GM12878 (cell line): ENCODE results near the gene CHD9. TPM values are rescaled to one million over a fixed set of nuclear protein-coding genes. Genes with fewer than 3 reads are reported as not detected.

Experiments used
- ATAC-seq: fragments of 200-7000 bp; cut with Tn5 transposase; 3 replicates; pipeline ENCODE4 v1.9.1; 2020; ENCODE audit warnings: mild to moderate bottlenecking, moderate library complexity
- BruUV-seq: library from RNA; stranded (reverse); fragments of 400-500 nt; replicated peaks from 2 replicates; lab custom pipeline; 2021; lab: Mats Ljungman, UMichigan
- CTCF ChIA-PET: fragments of 300-600 bp; sonication (Branson Sonifier 250); formaldehyde crosslinking; extraction: SDS; loops from one replicate; lab custom pipeline; 2021; ENCODE audit warnings: inconsistent platforms; lab: Yijun Ruan, JAX
- POLR2A ChIA-PET: fragments of 350-600 bp; formaldehyde crosslinking; extraction: SDS; loops from one replicate; lab custom pipeline; 2021; ENCODE audit warnings: inconsistent platforms; lab: Charles Lee
- RAD21 ChIA-PET: fragments of 300-600 bp; sonication (Branson Sonifier 250); formaldehyde crosslinking; loops from one replicate; lab custom pipeline; 2023; ENCODE audit warnings: antibody characterized with exemption; ENCODE audit not compliant: unreplicated experiment; lab: Charles Lee
- SMC1A ChIA-PET: fragments of 300-600 bp; sonication (Branson Sonifier 250); formaldehyde crosslinking; loops from one replicate; lab custom pipeline; 2023; ENCODE audit not compliant: unreplicated experiment, uncharacterized antibody; lab: Charles Lee
- DNase-seq: peaks from one replicate; pipeline ENCODE4 v3.0.0-alpha.2; 2011; ENCODE audit warnings: low read depth, low spot score
- FAIRE-seq: peaks from 3 replicates; lab custom pipeline; 2011; peaks lifted over from hg19 to GRCh38; lab: Jason Lieb, UNC
- H2AFZ ChIP-seq: 2 replicates; pipeline ENCODE4 v1.6.0; 2011; ENCODE audit warnings: low read depth, low read length, control low read depth; ENCODE audit not compliant: control insufficient read depth
- H3K27ac ChIP-seq: 2 replicates; pipeline ENCODE4 v1.5.1; 2011; ENCODE audit warnings: control low read depth; ENCODE audit not compliant: control insufficient read depth, insufficient read depth
- H3K27me3 ChIP-seq, 2 experiments: replicated peaks in 1 of 2; 2 replicates each; pipeline versions ENCODE4 v1.6.0 to v1.6.1; 2011; ENCODE audit warnings: low read length in 1 of 2; ENCODE audit not compliant: control insufficient read depth in 2 of 2, insufficient read depth in 2 of 2
- H3K36me3 ChIP-seq, 2 experiments: 2 replicates each; pipeline ENCODE4 v1.5.1; 2011; ENCODE audit warnings: low read length in 1 of 2; ENCODE audit not compliant: control insufficient read depth in 2 of 2, insufficient read depth in 2 of 2
- H3K4me1 ChIP-seq: 2 replicates; pipeline ENCODE4 v1.6.1; 2011; ENCODE audit warnings: mild to moderate bottlenecking, low read length, moderate library complexity, mixed read lengths; ENCODE audit not compliant: control insufficient read depth, insufficient read depth
- H3K4me2 ChIP-seq: 2 replicates; pipeline ENCODE4 v1.6.0; 2011; ENCODE audit warnings: control low read depth; ENCODE audit not compliant: control insufficient read depth, insufficient read depth
- H3K4me3 ChIP-seq: fragments of 200-600 bp; sonication (generic); 2 replicates; pipeline ENCODE4 v1.5.1; 2016
- H3K79me2 ChIP-seq: 2 replicates; pipeline ENCODE4 v1.6.0; 2011; ENCODE audit warnings: low read length; ENCODE audit not compliant: control insufficient read depth, insufficient read depth
- H3K9ac ChIP-seq: 2 replicates; pipeline ENCODE4 v1.8.0; 2011; ENCODE audit warnings: low read length, control low read depth, mixed read lengths; ENCODE audit not compliant: control insufficient read depth, insufficient read depth
- H3K9me3 ChIP-seq: replicated peaks from 3 replicates; pipeline ENCODE4 v1.5.1; 2011; ENCODE audit warnings: mild to moderate bottlenecking, low read length; ENCODE audit not compliant: control insufficient read depth, insufficient read depth
- H4K20me1 ChIP-seq: 2 replicates; pipeline ENCODE4 v1.6.0; 2011; ENCODE audit not compliant: control insufficient read depth, insufficient read depth
- ETV6 ChIP-seq, 2 experiments: fragments of 450-650 bp in 1 of 2; IDR thresholded peaks in 1 of 2; conservative IDR thresholded peaks in 1 of 2; 2 replicates each; pipeline ENCODE4 v1.6.1; 2014; ENCODE audit warnings: antibody characterized with exemption in 1 of 2, borderline replicate concordance in 1 of 2, low read depth in 1 of 2, mild to moderate bottlenecking in 1 of 2, moderate library complexity in 1 of 2
- IRF4 ChIP-seq: IDR thresholded peaks from 2 replicates; pipeline ENCODE4 v1.6.1; 2011; ENCODE audit warnings: low read depth, low read length
- ZNF622 ChIP-seq: fragments of 450-650 bp; IDR thresholded peaks from 2 replicates; pipeline ENCODE4 v1.6.1; 2017; ENCODE audit warnings: mild to moderate bottlenecking, inconsistent platforms
- WGBS: methylation state at CpG from one replicate; pipeline ENCODE4 v1.1.6; 2016; ENCODE audit warnings: low lambda C conversion rate; ENCODE audit not compliant: insufficient replicate concordance, insufficient coverage; ENCODE audit errors: missing lambda C conversion rate; 5-methylcytosine and 5-hydroxymethylcytosine counted together
- in situ Hi-C: fragments of 300-500 bp; cut with MboI; formaldehyde crosslinking; loops from 9 replicates; pipeline ENCODE4 v1.14.3; 2018; ENCODE audit warnings: mixed read lengths
- intact Hi-C: fragments of 100-400 bp; cut with micrococcal nuclease; formaldehyde crosslinking; loops from one replicate; pipeline ENCODE4 v1.14.2; 2022; ENCODE audit not compliant: unreplicated experiment
- polyA plus RNA-seq, 11 experiments: library from polyadenylated mRNA; depleted of rRNA in 4 of 11; unstranded in 6 of 11; stranded (reverse) in 5 of 11; fragments of >200 nt; fragmentation: Nextera tagmentation in 4 of 11; fragmentation: Illumina TruSeq in 1 of 11; extraction: Ambion mirVana in 4 of 11; extraction: Trizol in 1 of 11; gene quantifications; 1 replicate in 1 of 11; 2 replicates in 10 of 11; pipeline versions ENCODE4 v1.2.1 to v1.2.3, GENCODE V29; 2011 to 2016; ENCODE audit warnings: inconsistent platforms in 2 of 11, missing spikeins in 2 of 11, low read depth in 1 of 11
- total RNA-seq, 4 experiments: library from RNA; depleted of rRNA in 3 of 4; stranded (reverse); fragments of >200 nt in 3 of 4; fragmentation: Illumina TruSeq in 1 of 4; extraction: Trizol in 1 of 4; gene quantifications; 2 replicates each; pipeline versions ENCODE4 v1.2.1 to v1.2.3, GENCODE V29; 2013 to 2021
- TF ChIP-seq, protein P1 (sequence below): fragments of 450-650 bp; IDR thresholded peaks from 2 replicates; pipeline ENCODE4 v1.6.1; 2017; ENCODE audit warnings: antibody characterized with exemption, mild to moderate bottlenecking, moderate library complexity
- TF ChIP-seq, protein P2 (sequence below): IDR thresholded peaks from 2 replicates; pipeline ENCODE4 v1.6.1; 2011; ENCODE audit warnings: low read depth, mild to moderate bottlenecking, low read length, moderate library complexity, borderline replicate concordance; ENCODE audit errors: extremely low read depth
- TF ChIP-seq, protein P3 (sequence below): IDR thresholded peaks from 2 replicates; pipeline ENCODE4 v1.6.1; 2012; ENCODE audit warnings: improper control_type of control experiment, low read depth, low read length; ENCODE audit not compliant: insufficient replicate concordance

The CHD9 gene
- total and polyA plus RNA-seq, 10 of the 15 experiments (the other 5 are each of a cell fraction or from before 2014, with no cell fraction given) = 29.2 to 95.7 (median 54.3) TPM

DNA sequence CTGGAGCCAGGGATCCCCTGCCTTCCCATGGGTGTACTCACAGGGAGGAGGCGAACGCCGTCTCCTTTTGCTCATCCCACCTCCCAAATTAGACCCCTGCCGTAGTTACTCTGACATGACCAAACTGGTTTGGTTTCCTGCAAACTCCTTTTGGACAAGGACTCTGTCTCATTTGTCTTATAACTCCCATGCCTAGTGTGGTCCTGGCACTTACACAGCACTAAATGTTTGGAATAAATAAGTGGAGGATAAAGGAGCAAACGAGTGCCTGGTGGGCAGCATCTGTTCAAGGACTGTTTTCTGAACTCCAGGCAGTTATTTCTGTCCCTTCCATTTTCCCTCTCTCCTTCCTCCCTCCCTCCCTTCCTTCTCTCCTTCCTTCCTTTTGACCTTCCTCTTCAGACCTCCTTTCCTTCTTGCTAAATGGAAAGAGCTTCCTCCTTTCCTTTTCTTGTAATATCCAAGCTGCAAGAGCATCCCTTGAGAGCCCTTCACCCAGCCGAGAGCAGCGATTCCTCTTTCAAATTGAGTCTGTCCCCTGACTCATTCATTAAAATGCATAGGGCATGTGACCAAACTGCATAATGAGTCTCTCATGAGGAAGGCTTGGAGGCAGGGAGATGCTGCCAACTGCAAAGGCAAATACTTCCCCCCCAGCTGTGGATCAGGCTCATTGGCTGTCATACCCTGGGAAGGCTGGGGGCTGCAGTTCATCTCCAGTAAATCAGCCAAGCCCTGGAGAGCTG, 36.8 kb downstream of the CHD9 start (continued):
- TF ChIP-seq IRF4 (peak; percentile 75), ETV6 (conservative IDR thresholded peaks at IDR 0.05 in 1 of 2, IDR thresholded peaks at IDR 0.05 in 1 of 2; ENCODE audit: borderline replicate concordance in 1 of 2, low read depth in 1 of 2) (no peak; a peak in 1 of 4 replicates)

DNA sequence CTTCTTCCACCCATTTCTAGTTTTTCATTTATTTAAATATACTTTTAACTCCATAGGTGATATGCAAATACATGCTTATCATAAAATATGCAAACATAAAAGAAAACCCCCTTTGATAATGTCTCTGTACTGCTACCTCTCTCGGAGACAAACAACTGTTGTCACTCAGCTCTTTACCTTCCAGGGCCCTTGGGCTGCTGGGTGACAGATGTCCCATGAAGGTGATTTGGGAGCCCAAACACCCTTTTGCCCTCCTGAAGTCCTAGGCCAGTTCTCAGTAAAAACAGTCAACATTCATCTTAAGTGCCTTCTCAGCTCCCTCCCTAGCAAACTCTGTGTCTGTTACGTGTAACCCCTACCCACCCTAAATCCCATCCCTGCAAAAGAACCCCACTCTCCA, 37.5 kb downstream of the CHD9 start:
- H3K27ac ChIP-seq = peak overlapping the region; percentile 96; the same call in 1 of the 2 replicates
- DNase-seq (no peak), FAIRE-seq (no peak)
- no peak overlapping the region for H3K4me3 ChIP-seq
- peaks cover 47% of the 10 kb centered on the region for H3K79me2 ChIP-seq
- peaks cover 46% of the 10 kb centered on the region for H3K4me1 ChIP-seq
- no TSS peak for BruUV-seq
- no peaks in the 10 kb centered on the region for H4K20me1 ChIP-seq
- POLR2A ChIA-PET = interaction anchor here (0.7 to 4.7 kb wide), 6 partner anchors 9 to 116 kb away, joined by 3 to 66 read pairs (median 4); no protein-coding TSS in a partner anchor
- no peak overlapping the region for H3K9ac ChIP-seq
- no peak for TF ChIP-seq ZNF622
- TF ChIP-seq, protein P1, sequence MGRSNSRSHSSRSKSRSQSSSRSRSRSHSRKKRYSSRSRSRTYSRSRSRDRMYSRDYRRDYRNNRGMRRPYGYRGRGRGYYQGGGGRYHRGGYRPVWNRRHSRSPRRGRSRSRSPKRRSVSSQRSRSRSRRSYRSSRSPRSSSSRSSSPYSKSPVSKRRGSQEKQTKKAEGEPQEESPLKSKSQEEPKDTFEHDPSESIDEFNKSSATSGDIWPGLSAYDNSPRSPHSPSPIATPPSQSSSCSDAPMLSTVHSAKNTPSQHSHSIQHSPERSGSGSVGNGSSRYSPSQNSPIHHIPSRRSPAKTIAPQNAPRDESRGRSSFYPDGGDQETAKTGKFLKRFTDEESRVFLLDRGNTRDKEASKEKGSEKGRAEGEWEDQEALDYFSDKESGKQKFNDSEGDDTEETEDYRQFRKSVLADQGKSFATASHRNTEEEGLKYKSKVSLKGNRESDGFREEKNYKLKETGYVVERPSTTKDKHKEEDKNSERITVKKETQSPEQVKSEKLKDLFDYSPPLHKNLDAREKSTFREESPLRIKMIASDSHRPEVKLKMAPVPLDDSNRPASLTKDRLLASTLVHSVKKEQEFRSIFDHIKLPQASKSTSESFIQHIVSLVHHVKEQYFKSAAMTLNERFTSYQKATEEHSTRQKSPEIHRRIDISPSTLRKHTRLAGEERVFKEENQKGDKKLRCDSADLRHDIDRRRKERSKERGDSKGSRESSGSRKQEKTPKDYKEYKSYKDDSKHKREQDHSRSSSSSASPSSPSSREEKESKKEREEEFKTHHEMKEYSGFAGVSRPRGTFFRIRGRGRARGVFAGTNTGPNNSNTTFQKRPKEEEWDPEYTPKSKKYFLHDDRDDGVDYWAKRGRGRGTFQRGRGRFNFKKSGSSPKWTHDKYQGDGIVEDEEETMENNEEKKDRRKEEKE = no peak
- TF ChIP-seq, protein P2, sequence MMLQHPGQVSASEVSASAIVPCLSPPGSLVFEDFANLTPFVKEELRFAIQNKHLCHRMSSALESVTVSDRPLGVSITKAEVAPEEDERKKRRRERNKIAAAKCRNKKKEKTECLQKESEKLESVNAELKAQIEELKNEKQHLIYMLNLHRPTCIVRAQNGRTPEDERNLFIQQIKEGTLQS = no peak
- TF ChIP-seq, protein P3, sequence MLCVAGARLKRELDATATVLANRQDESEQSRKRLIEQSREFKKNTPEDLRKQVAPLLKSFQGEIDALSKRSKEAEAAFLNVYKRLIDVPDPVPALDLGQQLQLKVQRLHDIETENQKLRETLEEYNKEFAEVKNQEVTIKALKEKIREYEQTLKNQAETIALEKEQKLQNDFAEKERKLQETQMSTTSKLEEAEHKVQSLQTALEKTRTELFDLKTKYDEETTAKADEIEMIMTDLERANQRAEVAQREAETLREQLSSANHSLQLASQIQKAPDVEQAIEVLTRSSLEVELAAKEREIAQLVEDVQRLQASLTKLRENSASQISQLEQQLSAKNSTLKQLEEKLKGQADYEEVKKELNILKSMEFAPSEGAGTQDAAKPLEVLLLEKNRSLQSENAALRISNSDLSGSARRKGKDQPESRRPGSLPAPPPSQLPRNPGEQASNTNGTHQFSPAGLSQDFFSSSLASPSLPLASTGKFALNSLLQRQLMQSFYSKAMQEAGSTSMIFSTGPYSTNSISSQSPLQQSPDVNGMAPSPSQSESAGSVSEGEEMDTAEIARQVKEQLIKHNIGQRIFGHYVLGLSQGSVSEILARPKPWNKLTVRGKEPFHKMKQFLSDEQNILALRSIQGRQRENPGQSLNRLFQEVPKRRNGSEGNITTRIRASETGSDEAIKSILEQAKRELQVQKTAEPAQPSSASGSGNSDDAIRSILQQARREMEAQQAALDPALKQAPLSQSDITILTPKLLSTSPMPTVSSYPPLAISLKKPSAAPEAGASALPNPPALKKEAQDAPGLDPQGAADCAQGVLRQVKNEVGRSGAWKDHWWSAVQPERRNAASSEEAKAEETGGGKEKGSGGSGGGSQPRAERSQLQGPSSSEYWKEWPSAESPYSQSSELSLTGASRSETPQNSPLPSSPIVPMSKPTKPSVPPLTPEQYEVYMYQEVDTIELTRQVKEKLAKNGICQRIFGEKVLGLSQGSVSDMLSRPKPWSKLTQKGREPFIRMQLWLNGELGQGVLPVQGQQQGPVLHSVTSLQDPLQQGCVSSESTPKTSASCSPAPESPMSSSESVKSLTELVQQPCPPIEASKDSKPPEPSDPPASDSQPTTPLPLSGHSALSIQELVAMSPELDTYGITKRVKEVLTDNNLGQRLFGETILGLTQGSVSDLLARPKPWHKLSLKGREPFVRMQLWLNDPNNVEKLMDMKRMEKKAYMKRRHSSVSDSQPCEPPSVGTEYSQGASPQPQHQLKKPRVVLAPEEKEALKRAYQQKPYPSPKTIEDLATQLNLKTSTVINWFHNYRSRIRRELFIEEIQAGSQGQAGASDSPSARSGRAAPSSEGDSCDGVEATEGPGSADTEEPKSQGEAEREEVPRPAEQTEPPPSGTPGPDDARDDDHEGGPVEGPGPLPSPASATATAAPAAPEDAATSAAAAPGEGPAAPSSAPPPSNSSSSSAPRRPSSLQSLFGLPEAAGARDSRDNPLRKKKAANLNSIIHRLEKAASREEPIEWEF = no peak
- TF ChIP-seq, all 136 proteins: peak for 0
- SMC1A ChIA-PET = interaction anchor here (0.6 to 5.2 kb wide), 10 partner anchors 8 to 40 kb away, joined by 3 to 89 read pairs (median 5); no protein-coding TSS in a partner anchor
- WGBS = 93% methylated on average over 2 of the region's 2 CpGs
- in situ Hi-C loops (no loop called here), intact Hi-C loops (no loop called here)
- CTCF ChIA-PET = interaction anchor here (1.2 to 2.8 kb wide), 9 partner anchors 19 to 37 kb away, joined by 3 to 14 read pairs (median 7); partner anchors contain the start of gene CHD9
- no peak for ATAC-seq
- RAD21 ChIA-PET = interaction anchor here (0.5 to 5.6 kb wide), 12 partner anchors 8 to 136 kb away, joined by 3 to 97 read pairs (median 4); no protein-coding TSS in a partner anchor
- peak overlapping the region; percentile 99; the same call in 1 of the 2 replicates for H3K4me2 ChIP-seq
- no peaks in the 10 kb centered on the region for H3K27me3 ChIP-seq
- H3K36me3 ChIP-seq = peaks cover under 1 to 1% of the 10 kb centered on the region in 2 experiments; a peak in 3 of 4 replicates
- H2AFZ ChIP-seq = no peak overlapping the region
- no peaks in the 10 kb centered on the region for H3K9me3 ChIP-seq
